ENCODE data around the gene KAT2B.

DNA sequence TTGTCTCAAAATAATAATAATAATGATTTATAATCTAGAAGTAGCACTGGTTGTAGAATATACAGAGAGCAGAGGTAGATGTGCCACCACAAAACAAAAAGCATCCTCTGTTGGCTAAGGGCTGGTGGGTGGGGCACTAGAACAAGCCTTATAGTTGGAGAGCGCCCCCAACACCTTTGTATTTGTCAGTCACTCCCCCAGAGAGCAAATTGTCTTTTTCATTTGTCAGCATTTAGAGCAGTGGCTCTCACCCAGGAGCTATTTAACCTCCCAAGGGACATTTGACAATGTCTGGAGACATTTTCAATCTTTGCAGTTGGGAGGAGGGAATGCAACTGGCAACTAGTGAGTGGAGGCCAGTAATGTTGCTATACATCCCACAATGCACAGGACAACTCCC, 6.3 kb downstream of the KAT2B start:
- TF ChIP-seq CTCF (IDR thresholded peaks at IDR 0.05; ENCODE audit: poor library complexity, severe bottlenecking) (no peak), EP300 (conservative IDR thresholded peaks at IDR 0.05; ENCODE audit: poor library complexity, severe bottlenecking) (no peak), RAD21 (conservative IDR thresholded peaks at IDR 0.05) (no peak), EZH2 (IDR thresholded peaks at IDR 0.05; ENCODE audit: borderline replicate concordance, insufficient read depth, low read length, poor library complexity, severe bottlenecking) (no peak), POLR2AphosphoS5 (IDR thresholded peaks at IDR 0.05) (no peak), REST (IDR thresholded peaks at IDR 0.05; ENCODE audit: borderline replicate concordance) (no peak)

Data from neural cell (in vitro differentiated cells).